Cardiac muscle cell (in vitro differentiated cells and primary cell): Measurements from ENCODE around the gene ELAPOR1. TPM values are rescaled to one million over a fixed set of nuclear protein-coding genes. Genes with fewer than 3 reads are reported as not detected.

Source experiments
- DNase-seq, 2 donors: peaks; one replicate each; pipeline versions ENCODE4 v3.0.0 to v3.0.0-alpha.2; 2010 to 2017; ENCODE audit warnings: low read depth in 1 of 2, low spot score in 1 of 2
- H3K27ac ChIP-seq: fragments of 200-600 bp; sonication (generic); 2 replicates; pipeline ENCODE4 v1.5.1; 2016
- H3K27me3 ChIP-seq: fragments of 200-600 bp; sonication (generic); 2 replicates; pipeline ENCODE4 v1.6.0; 2016; ENCODE audit warnings: control low read depth
- H3K36me3 ChIP-seq: fragments of 200-600 bp; sonication (generic); 2 replicates; pipeline ENCODE4 v1.5.1; 2016; ENCODE audit warnings: control low read depth
- H3K4me1 ChIP-seq: fragments of 200-600 bp; sonication (generic); 2 replicates; pipeline ENCODE4 v1.8.1; 2017; ENCODE audit warnings: low read depth, mild to moderate bottlenecking, mixed run types
- H3K4me3 ChIP-seq: fragments of 200-600 bp; sonication (generic); 2 replicates; pipeline ENCODE4 v1.5.1; 2016; ENCODE audit warnings: mild to moderate bottlenecking
- H3K9me3 ChIP-seq: fragments of 200-600 bp; sonication (generic); 2 replicates; pipeline ENCODE4 v1.5.1; 2017; ENCODE audit warnings: low read depth, mild to moderate bottlenecking, control low read depth
- CTCF ChIP-seq: IDR thresholded peaks from 2 replicates; pipeline ENCODE4 v1.5.1; 2012; ENCODE audit warnings: low read depth, mild to moderate bottlenecking, low read length
- polyA plus RNA-seq: library from polyadenylated mRNA; unstranded; fragments of >200 nt; fragmentation: Nextera tagmentation; extraction: Ambion mirVana; gene quantifications from 2 replicates; pipeline ENCODE4 v1.2.1, GENCODE V29; 2016
- total RNA-seq: library from RNA; depleted of rRNA; stranded (reverse); fragments of >200 nt; gene quantifications from 2 replicates; pipeline ENCODE4 v1.2.3, GENCODE V29; 2016

ELAPOR1 gene
- total and polyA plus RNA-seq, 2 experiments from 2014 or later: not detected

GRCh38 chr1:109099938-109100773 is 13.8 kb upstream of the ELAPOR1 start:
- H3K27ac ChIP-seq: peak overlapping the region; percentile 85

GRCh38 chr1:109104364-109105151 is 9.4 kb upstream of the ELAPOR1 start:
- H3K4me3 ChIP-seq: no peak overlapping the region
- no peak for DNase-seq
- H3K36me3 ChIP-seq: no peaks in the 10 kb centered on the region
- no peak overlapping the region for H3K27ac ChIP-seq
- peaks cover 22% of the 10 kb centered on the region for H3K27me3 ChIP-seq
- TF ChIP-seq CTCF: no peak
- H3K4me1 ChIP-seq: no peaks in the 10 kb centered on the region
- H3K9me3 ChIP-seq: no peaks in the 10 kb centered on the region

More at GRCh38 chr1:109099938-109100773, 13.8 kb upstream of the ELAPOR1 start:
- no peaks in the 10 kb centered on the region for H3K4me1 ChIP-seq
- TF ChIP-seq CTCF: peak; percentile 92
- H3K27me3 ChIP-seq: no peaks in the 10 kb centered on the region
- no peaks in the 10 kb centered on the region for H3K9me3 ChIP-seq
- peaks cover 5% of the 10 kb centered on the region for H3K36me3 ChIP-seq
- DNase-seq: peak; percentile 97 to 98
- H3K4me3 ChIP-seq: peak overlapping the region; percentile 62

GRCh38 chr1:109105881-109106280 is 8.0 kb upstream of the ELAPOR1 start:
- TF ChIP-seq CTCF: no peak
- H3K4me1 ChIP-seq: no peaks in the 10 kb centered on the region
- no peak overlapping the region for H3K27ac ChIP-seq
- no peak for DNase-seq
- no peaks in the 10 kb centered on the region for H3K36me3 ChIP-seq
- H3K9me3 ChIP-seq: no peaks in the 10 kb centered on the region
- no peak overlapping the region for H3K4me3 ChIP-seq
- H3K27me3 ChIP-seq: peaks cover 35% of the 10 kb centered on the region

- no peak for DNase-seq
- H3K27ac ChIP-seq: no peak overlapping the region
- H3K27me3 ChIP-seq: peaks cover 52% of the 10 kb centered on the region
- H3K4me1 ChIP-seq: no peaks in the 10 kb centered on the region
- no peaks in the 10 kb centered on the region for H3K36me3 ChIP-seq
- TF ChIP-seq CTCF: no peak
- H3K9me3 ChIP-seq: no peaks in the 10 kb centered on the region
- H3K4me3 ChIP-seq: no peak overlapping the region
Observed at GRCh38 chr1:109107785-109108184, 6.1 kb upstream of the ELAPOR1 start.

- no peaks in the 10 kb centered on the region for H3K4me1 ChIP-seq
- no peak for DNase-seq
- peaks cover 73% of the 10 kb centered on the region for H3K27me3 ChIP-seq
- no peak overlapping the region for H3K27ac ChIP-seq
- no peaks in the 10 kb centered on the region for H3K9me3 ChIP-seq
- no peaks in the 10 kb centered on the region for H3K36me3 ChIP-seq
- no peak for TF ChIP-seq CTCF
- no peak overlapping the region for H3K4me3 ChIP-seq
Observed at GRCh38 chr1:109109906-109110305, 4.0 kb upstream of the ELAPOR1 start.
